DOHH2 (cell line): Measurements from ENCODE around the gene HEG1.

Source experiments
- EZH2phosphoT487 ChIP-seq: fragments of 200-600 bp; sonication (generic); IDR thresholded peaks from 2 replicates; pipeline ENCODE4 v1.6.1; 2017; ENCODE audit warnings: borderline replicate concordance, mild to moderate bottlenecking, antibody characterized with exemption, low read length, moderate library complexity, mixed read lengths
- TF ChIP-seq, protein P1 (sequence below): fragments of 200-600 bp; sonication (generic); IDR thresholded peaks from one replicate; pipeline ENCODE4 v1.5.1; 2014; ENCODE audit warnings: antibody characterized with exemption, mild to moderate bottlenecking, low read depth, low read length; ENCODE audit not compliant: poor library complexity, severe bottlenecking

DNA sequence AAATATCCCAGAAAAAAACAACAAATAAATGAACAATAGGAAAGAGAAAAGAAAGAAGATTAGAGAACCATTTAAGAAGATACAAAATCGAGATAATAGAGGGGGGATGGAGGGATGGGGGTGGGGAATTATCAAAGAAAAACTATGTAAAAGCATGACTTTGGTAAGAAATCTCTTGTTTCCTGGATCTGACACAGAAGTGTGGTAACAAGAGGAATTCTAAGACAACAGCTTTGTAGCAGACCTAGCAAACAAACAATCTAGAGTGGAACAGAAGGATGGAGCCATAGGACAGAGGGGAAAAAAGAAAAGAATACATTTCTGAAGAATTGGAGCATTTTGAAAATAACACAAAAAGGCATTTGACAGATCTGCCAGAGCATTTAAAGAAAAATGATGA is 49.3 kb upstream of the HEG1 start:
- TF ChIP-seq, protein P1, sequence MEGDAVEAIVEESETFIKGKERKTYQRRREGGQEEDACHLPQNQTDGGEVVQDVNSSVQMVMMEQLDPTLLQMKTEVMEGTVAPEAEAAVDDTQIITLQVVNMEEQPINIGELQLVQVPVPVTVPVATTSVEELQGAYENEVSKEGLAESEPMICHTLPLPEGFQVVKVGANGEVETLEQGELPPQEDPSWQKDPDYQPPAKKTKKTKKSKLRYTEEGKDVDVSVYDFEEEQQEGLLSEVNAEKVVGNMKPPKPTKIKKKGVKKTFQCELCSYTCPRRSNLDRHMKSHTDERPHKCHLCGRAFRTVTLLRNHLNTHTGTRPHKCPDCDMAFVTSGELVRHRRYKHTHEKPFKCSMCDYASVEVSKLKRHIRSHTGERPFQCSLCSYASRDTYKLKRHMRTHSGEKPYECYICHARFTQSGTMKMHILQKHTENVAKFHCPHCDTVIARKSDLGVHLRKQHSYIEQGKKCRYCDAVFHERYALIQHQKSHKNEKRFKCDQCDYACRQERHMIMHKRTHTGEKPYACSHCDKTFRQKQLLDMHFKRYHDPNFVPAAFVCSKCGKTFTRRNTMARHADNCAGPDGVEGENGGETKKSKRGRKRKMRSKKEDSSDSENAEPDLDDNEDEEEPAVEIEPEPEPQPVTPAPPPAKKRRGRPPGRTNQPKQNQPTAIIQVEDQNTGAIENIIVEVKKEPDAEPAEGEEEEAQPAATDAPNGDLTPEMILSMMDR, result no peak
- TF ChIP-seq EZH2phosphoT487, result no peak
